H1 (cell line): ENCODE measurements around the gene KLK1. TPM values are rescaled to one million over a fixed set of nuclear protein-coding genes. Genes with fewer than 3 reads are reported as not detected.

ENCODE experiments used
- CTCF ChIA-PET: fragments of 300-600 bp; sonication (Branson Sonifier 250); formaldehyde crosslinking; loops from one replicate; lab custom pipeline; 2021; ENCODE audit not compliant: partially characterized antibody; lab: Charles Lee
- POLR2A ChIA-PET: fragments of 300-600 bp; sonication (Branson Sonifier 250); formaldehyde crosslinking; loops from one replicate; lab custom pipeline; 2021; ENCODE audit warnings: inconsistent platforms; ENCODE audit not compliant: partially characterized antibody; lab: Charles Lee
- DNase-seq, 2 experiments: peaks; one replicate each; pipeline versions ENCODE4 v3.0.0 to v3.0.0-alpha.2; 2010 to 2022; ENCODE audit warnings: low spot score in 2 of 2, low read depth in 1 of 2, mixed read lengths in 1 of 2
- FAIRE-seq: peaks from 2 replicates; lab custom pipeline; 2011; peaks lifted over from hg19 to GRCh38; lab: Jason Lieb, UNC
- H2AFZ ChIP-seq: 2 replicates; pipeline ENCODE4 v1.8.1; 2012; ENCODE audit warnings: low read length, inconsistent platforms
- H2AK5ac ChIP-seq: 2 replicates; pipeline ENCODE4 v1.6.1; 2013; ENCODE audit warnings: low read depth, low read length
- H2BK120ac ChIP-seq: replicated peaks from 2 replicates; pipeline ENCODE3; 2013; ENCODE audit warnings: low read depth, low read length, inconsistent platforms
- H2BK12ac ChIP-seq: 2 replicates; pipeline ENCODE4 v1.6.1; 2013; ENCODE audit warnings: low read depth, low read length
- H2BK15ac ChIP-seq: 2 replicates; pipeline ENCODE4 v1.6.1; 2013; ENCODE audit warnings: low read length
- H2BK20ac ChIP-seq: 2 replicates; pipeline ENCODE4 v1.6.1; 2013; ENCODE audit warnings: low read length
- H2BK5ac ChIP-seq: 2 replicates; pipeline ENCODE4 v1.6.1; 2013; ENCODE audit warnings: low read depth, low read length
- H3K14ac ChIP-seq: 2 replicates; pipeline ENCODE4 v1.6.1; 2013; ENCODE audit warnings: inconsistent platforms; ENCODE audit not compliant: insufficient read length
- H3K18ac ChIP-seq: 2 replicates; pipeline ENCODE4 v1.6.1; 2013; ENCODE audit warnings: low read length; ENCODE audit errors: extremely low read depth
- H3K23ac ChIP-seq: 2 replicates; pipeline ENCODE4 v1.6.1; 2013; ENCODE audit warnings: inconsistent platforms; ENCODE audit not compliant: insufficient read length
- H3K23me2 ChIP-seq: 2 replicates; pipeline ENCODE4 v1.6.1; 2013; ENCODE audit warnings: low read depth, low read length
- H3K27ac ChIP-seq: 2 replicates; pipeline ENCODE4 v1.6.1; 2011; ENCODE audit warnings: low read depth, low read length, inconsistent platforms
- H3K27me3 ChIP-seq, 4 experiments: replicated peaks in 1 of 4; 1 replicate in 1 of 4; 2 replicates in 3 of 4; pipeline versions ENCODE4 v1.6.1 to v1.8.1; 2011 to 2013; ENCODE audit warnings: low read length in 3 of 4, mild to moderate bottlenecking in 3 of 4, inconsistent platforms in 2 of 4, mixed read lengths in 2 of 4, moderate library complexity in 1 of 4; ENCODE audit not compliant: control insufficient read depth in 3 of 4, insufficient read depth in 3 of 4; ENCODE audit errors: extremely low read depth in 1 of 4
- H3K36me3 ChIP-seq, 4 experiments: 2 replicates each; pipeline versions ENCODE4 v1.6.1 to v1.8.1; 2011 to 2013; ENCODE audit warnings: mild to moderate bottlenecking in 4 of 4, low read length in 3 of 4, moderate library complexity in 2 of 4, control low read depth in 1 of 4, inconsistent platforms in 1 of 4; ENCODE audit not compliant: insufficient read depth in 4 of 4, control insufficient read depth in 2 of 4
- H3K4ac ChIP-seq: replicated peaks from 2 replicates; pipeline ENCODE3; 2013; ENCODE audit warnings: low read length, low read depth, mixed read lengths, inconsistent platforms; ENCODE audit not compliant: insufficient read length
- H3K4me1 ChIP-seq, 4 experiments: replicated peaks in 1 of 4; 1 replicate in 1 of 4; 2 replicates in 3 of 4; pipeline versions ENCODE4 v1.6.1 to v1.8.1; 2011 to 2013; ENCODE audit warnings: low read length in 3 of 4, inconsistent platforms in 2 of 4, mixed read lengths in 1 of 4; ENCODE audit not compliant: insufficient read depth in 4 of 4, control insufficient read depth in 3 of 4
- H3K4me2 ChIP-seq, 2 experiments: 2 replicates each; pipeline versions ENCODE4 v1.6.1 to v1.8.1; 2011 to 2013; ENCODE audit warnings: low read depth in 2 of 2, low read length in 2 of 2, control low read depth in 1 of 2, inconsistent platforms in 1 of 2, mild to moderate bottlenecking in 1 of 2; ENCODE audit not compliant: insufficient read depth in 1 of 2
- H3K4me3 ChIP-seq, 4 experiments: fragments of 200-600, 300-600 bp in 1 of 4; sonication (generic), shearing (Covaris generic), sonication (Bioruptor Twin) in 1 of 4; 2 replicates each; pipeline versions ENCODE4 v1.5.1 to v1.8.1; 2011 to 2016; ENCODE audit warnings: low read length in 4 of 4, low read depth in 3 of 4, control low read depth in 2 of 4, inconsistent platforms in 2 of 4, mild to moderate bottlenecking in 2 of 4, mixed read lengths in 1 of 4, moderate library complexity in 1 of 4; ENCODE audit not compliant: insufficient read depth in 2 of 4; ENCODE audit errors: extremely low read depth in 1 of 4
- H3K56ac ChIP-seq: replicated peaks from 2 replicates; pipeline ENCODE3; 2013; ENCODE audit warnings: low read depth, mild to moderate bottlenecking, mixed read lengths, low read length, inconsistent platforms; ENCODE audit not compliant: insufficient read length
- H3K79me1 ChIP-seq: 2 replicates; pipeline ENCODE4 v1.6.1; 2013; ENCODE audit warnings: low read depth, low read length, control low read depth
- H3K79me2 ChIP-seq, 2 experiments: 2 replicates each; pipeline versions ENCODE4 v1.6.1 to v1.8.1; 2012 to 2013; ENCODE audit warnings: low read length in 2 of 2, mild to moderate bottlenecking in 2 of 2, inconsistent platforms in 1 of 2; ENCODE audit not compliant: insufficient read depth in 2 of 2, control insufficient read depth in 1 of 2
- H3K9ac ChIP-seq, 4 experiments: replicated peaks in 1 of 4; 1 replicate in 1 of 4; 2 replicates in 3 of 4; pipeline versions ENCODE4 v1.6.1 to v1.8.1; 2011 to 2013; ENCODE audit warnings: low read depth in 3 of 4, low read length in 3 of 4, control low read depth in 2 of 4, mild to moderate bottlenecking in 2 of 4, moderate library complexity in 2 of 4, inconsistent platforms in 1 of 4; ENCODE audit errors: extremely low read depth in 1 of 4
- H3K9me3 ChIP-seq, 2 experiments: 2 replicates each; pipeline versions ENCODE4 v1.6.1 to v1.8.1; 2012 to 2013; ENCODE audit warnings: mild to moderate bottlenecking in 2 of 2, moderate library complexity in 2 of 2, control low read depth in 1 of 2, inconsistent platforms in 1 of 2, low read depth in 1 of 2, low read length in 1 of 2, mixed read lengths in 1 of 2; ENCODE audit not compliant: insufficient read depth in 2 of 2
- H4K20me1 ChIP-seq, 2 experiments: replicated peaks in 1 of 2; 2 replicates each; pipeline versions ENCODE3 to v1.8.1; 2011 to 2013; ENCODE audit warnings: inconsistent platforms in 2 of 2, low read length in 2 of 2, mild to moderate bottlenecking in 1 of 2; ENCODE audit not compliant: insufficient read depth in 2 of 2, control insufficient read depth in 1 of 2
- H4K5ac ChIP-seq: 2 replicates; pipeline ENCODE4 v1.6.1; 2013; ENCODE audit warnings: low read length, low read depth, mixed read lengths, inconsistent platforms; ENCODE audit not compliant: insufficient read length
- H4K8ac ChIP-seq: 2 replicates; pipeline ENCODE4 v1.8.0; 2013; ENCODE audit warnings: mild to moderate bottlenecking, moderate library complexity, low read length, inconsistent platforms; ENCODE audit not compliant: insufficient read depth; ENCODE audit errors: extremely low read depth
- H4K91ac ChIP-seq: replicated peaks from 2 replicates; pipeline ENCODE3; 2013; ENCODE audit warnings: low read length, mixed read lengths, inconsistent platforms; ENCODE audit not compliant: insufficient read length
- KDM1A ChIP-seq: fragments of 200-600, 300-600 bp; sonication (generic); IDR thresholded peaks from 2 replicates; pipeline ENCODE4 v1.7.1; 2016; ENCODE audit warnings: mild to moderate bottlenecking, low read length, borderline replicate concordance
- WGBS, 2 experiments: shearing (Covaris generic) in 1 of 2; methylation state at CpG; one replicate each; pipeline versions ENCODE4 v1.1.6 to v1.1.7; 2013 to 2015; ENCODE audit warnings: low lambda C conversion rate in 2 of 2, mixed read lengths in 2 of 2, inconsistent platforms in 1 of 2, low coverage in 1 of 2, missing lambda C conversion rate in 1 of 2; ENCODE audit not compliant: insufficient replicate concordance in 2 of 2, insufficient coverage in 1 of 2, insufficient read length in 1 of 2; ENCODE audit errors: extremely low coverage in 1 of 2, missing lambda C conversion rate in 1 of 2; 5-methylcytosine and 5-hydroxymethylcytosine counted together
- polyA plus RNA-seq, 7 experiments: library from polyadenylated mRNA; depleted of rRNA in 3 of 7; stranded (reverse) in 5 of 7; unstranded in 2 of 7; fragments of >200 nt in 5 of 7; fragments of 200-250 nt in 2 of 7; gene quantifications; 1 replicate in 5 of 7; 2 replicates in 1 of 7; 4 replicates in 1 of 7; pipeline versions ENCODE4 v1.2.1 to v1.2.3, GENCODE V29; 2011 to 2013; ENCODE audit warnings: missing spikeins in 2 of 7, mixed read lengths in 2 of 7
- total RNA-seq: library from RNA; stranded (reverse); fragmentation: NEBNext Ultra II Directional; extraction: Animal tissue kit (Norgen Biotek cat#: 25700); gene quantifications from 2 replicates; pipeline ENCODE4 v1.2.1, GENCODE V29; 2021
- TF ChIP-seq, protein P1 (sequence below): IDR thresholded peaks from 2 replicates; pipeline ENCODE4 v1.6.1; 2011; ENCODE audit warnings: low read length, improper control_type of control experiment

KLK1 gene
- total and polyA plus RNA-seq, 2 of the 8 experiments (the other 6 are each of a cell fraction or from before 2014, with no cell fraction given) = 3.4 to 4.0 TPM

DNA sequence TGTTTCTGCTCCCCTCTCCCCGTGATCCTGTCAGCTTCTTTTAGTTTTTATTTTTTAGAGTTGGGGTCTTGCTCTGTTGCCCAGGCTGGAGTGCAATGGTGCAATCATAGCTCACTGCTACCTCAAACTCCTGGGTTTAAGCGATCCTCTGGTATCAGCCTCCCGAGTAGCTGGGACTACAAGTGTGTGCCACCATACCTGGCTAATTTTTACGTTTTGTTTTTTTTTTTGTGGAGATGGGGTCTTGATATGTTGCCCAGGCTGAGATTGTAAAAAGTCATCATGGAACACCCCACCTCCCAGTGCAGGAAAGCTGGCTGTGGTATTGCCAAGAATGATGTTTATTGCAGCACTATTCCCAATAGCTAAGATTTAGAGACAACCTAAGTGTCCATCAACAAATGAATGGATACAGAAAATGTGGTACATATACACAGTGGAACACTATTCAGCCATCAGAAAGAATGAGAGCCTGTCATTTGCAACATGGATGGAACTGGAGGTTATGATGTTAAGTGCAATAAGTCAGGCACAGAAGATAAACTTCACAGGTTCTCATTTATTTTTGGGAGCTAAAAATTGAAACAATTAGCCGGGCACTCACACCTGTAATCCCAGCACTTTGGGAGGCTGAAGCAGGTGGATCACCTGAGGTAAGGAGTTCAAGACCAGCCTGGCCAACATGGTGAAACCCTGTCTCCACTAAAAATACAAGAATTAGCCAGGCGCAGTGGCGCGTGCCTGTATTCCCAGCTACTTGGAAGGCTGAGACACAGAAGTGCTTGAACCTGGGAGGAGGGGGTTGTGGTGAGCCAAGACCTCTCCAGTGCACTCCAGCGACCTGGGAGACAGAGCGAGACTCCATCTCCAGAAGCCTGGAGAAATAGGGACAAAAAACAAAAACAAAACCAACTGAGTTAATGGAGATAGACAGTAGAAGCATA lies 16.4 kb upstream of the KLK1 start:
- H3K79me1 ChIP-seq = no peaks in the 10 kb centered on the region
- H3K9me3 ChIP-seq = 0 out of 4 replicates have a peak, but pooled peaks cover 0 to 4% of the 10 kb centered on the region in 2 experiments
- DNase-seq (no peak), FAIRE-seq (no peak)
- no peak overlapping the region for H4K91ac ChIP-seq
- H2AFZ ChIP-seq = no peak overlapping the region
- no peak overlapping the region for H2BK12ac ChIP-seq
- H2BK20ac ChIP-seq = no peak overlapping the region
- H2BK5ac ChIP-seq = no peak overlapping the region
- no peaks in the 10 kb centered on the region for H3K79me2 ChIP-seq
- ChIA-PET CTCF (interaction anchor here (0.8 to 1.7 kb wide), 5 partner anchors 11 to 246 kb away, joined by 3 to 4 read pairs (median 3); no protein-coding TSS in a partner anchor), POLR2A (interaction anchor here (0.8 to 5.4 kb wide), 8 partner anchors 10 to 68 kb away, joined by 3 to 24 read pairs (median 4); no protein-coding TSS in a partner anchor)
- H2AK5ac ChIP-seq = no peak overlapping the region
- peak; percentile 61; the same call in 1 of the 2 replicates for TF ChIP-seq KDM1A
- TF ChIP-seq, protein P1, sequence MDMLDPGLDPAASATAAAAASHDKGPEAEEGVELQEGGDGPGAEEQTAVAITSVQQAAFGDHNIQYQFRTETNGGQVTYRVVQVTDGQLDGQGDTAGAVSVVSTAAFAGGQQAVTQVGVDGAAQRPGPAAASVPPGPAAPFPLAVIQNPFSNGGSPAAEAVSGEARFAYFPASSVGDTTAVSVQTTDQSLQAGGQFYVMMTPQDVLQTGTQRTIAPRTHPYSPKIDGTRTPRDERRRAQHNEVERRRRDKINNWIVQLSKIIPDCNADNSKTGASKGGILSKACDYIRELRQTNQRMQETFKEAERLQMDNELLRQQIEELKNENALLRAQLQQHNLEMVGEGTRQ = no peak
- WGBS, 2 experiments = 80% methylated on average over 10 of the region's 10 CpGs; no CpG with 5 or more reads in 1 of the 2 experiments
- peaks cover 0 to 19% (median 7%) of the 10 kb centered on the region in 4 experiments; a peak in 6 of 7 replicates for H3K27me3 ChIP-seq
- H3K4me1 ChIP-seq = peaks cover 0 to 7% (median 2%) of the 10 kb centered on the region in 4 experiments; a peak in 3 of 7 replicates
- H3K18ac ChIP-seq = no peak overlapping the region
- H3K9ac ChIP-seq = no peak overlapping the region
- no peak overlapping the region for H3K27ac ChIP-seq
- no peak overlapping the region for H3K14ac ChIP-seq
- no peak overlapping the region for H3K4me2 ChIP-seq
- H4K8ac ChIP-seq = no peak overlapping the region
- H2BK15ac ChIP-seq = no peak overlapping the region
- H2BK120ac ChIP-seq = no peak overlapping the region
- no peak overlapping the region for H4K5ac ChIP-seq
- H3K36me3 ChIP-seq = no peaks in the 10 kb centered on the region
- H3K56ac ChIP-seq = no peak overlapping the region
- H4K20me1 ChIP-seq = no peaks in the 10 kb centered on the region
- H3K23ac ChIP-seq = no peak overlapping the region
- no peak overlapping the region for H3K4ac ChIP-seq
- H3K4me3 ChIP-seq = no peak overlapping the region
- H3K23me2 ChIP-seq = peaks cover 8% of the 10 kb centered on the region; the same call in 1 of the 2 replicates
